Measurements from ENCODE around the gene INPP5B.
"Not testable (repeated sequence)": the region's sequence is repeated elsewhere in the genome, so short reads cannot be mapped to it uniquely, and the experiment has no call there.

Gene INPP5B

DNA sequence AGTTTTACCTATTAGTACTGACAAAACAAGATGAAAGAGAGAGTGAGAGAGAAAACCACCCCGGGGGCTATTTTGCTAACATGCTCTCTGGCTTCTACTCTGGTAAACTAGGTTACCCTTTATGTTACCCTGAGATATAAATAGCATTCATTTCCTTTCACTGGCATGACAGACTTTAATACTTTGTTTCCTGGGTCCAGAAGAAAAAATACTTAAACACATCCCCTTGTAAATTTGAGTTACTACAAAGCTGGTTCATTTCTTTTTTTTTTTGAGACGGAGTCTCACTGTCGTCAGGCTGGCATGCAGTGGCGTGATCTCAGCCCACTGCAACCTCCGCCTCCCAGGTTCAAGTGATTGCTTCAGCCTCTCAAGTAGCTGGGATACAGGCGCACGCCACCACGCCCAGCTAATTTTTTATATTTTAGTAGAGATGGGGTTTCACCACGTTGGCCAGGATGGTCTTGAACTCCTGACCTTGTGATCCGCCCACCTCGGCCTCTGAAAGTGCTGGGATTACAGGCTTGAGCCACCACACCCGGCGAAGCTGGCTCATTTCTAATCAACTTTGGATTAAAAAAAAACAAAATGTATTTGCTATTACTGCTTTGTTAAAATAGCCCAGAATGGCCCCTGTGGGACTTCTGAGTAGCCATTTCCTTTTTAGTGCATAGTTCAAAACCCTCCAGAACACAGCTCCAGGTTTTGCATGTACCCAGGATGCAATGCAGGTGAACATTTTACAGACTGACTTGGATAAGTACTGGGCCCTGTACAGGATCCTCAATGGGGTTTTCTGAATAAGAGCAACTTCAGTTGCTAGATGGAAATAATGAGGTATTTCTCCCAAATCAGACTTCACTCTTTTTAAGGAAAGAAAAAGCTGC is 20.6 kb downstream of the INPP5B start:
- Histone ChIP-seq H3K4me3 (ENCODE audit: low read depth, low read length) (no peak overlapping the region), H3K4me1 (ENCODE audit: control insufficient read depth, insufficient read depth, low read length) (peaks cover 8% of the 10 kb centered on the region), H3K27me3 (ENCODE audit: control insufficient read depth, insufficient read depth, low read length) (no peaks in the 10 kb centered on the region), H3K9ac (ENCODE audit: low read depth, low read length) (peak overlapping the region; percentile 50), H3K36me3 (ENCODE audit: control insufficient read depth, insufficient read depth, low read length) (no peaks in the 10 kb centered on the region), H3K9me3 (ENCODE audit: control insufficient read depth, insufficient read depth, low read length) (no peaks in the 10 kb centered on the region)

DNA sequence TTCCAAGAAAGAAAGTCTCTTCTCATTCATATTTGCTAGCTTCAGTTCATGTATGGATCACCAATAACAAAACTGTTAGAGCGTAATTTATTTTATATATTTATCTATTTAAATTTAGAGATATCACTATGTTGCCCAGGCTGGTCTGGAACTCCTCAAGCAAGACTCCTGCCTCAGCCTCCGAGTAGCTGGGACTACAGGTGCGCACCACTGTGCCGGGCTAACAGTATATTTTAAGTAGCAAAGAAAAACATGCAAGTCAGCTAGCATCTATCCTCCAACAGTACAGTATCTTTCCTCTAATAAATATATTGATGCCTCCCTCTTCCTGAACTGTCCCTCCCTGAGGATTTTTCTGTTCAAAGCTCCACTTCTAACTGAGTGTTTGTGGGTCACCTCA is 21.5 kb downstream of the INPP5B start:
- H3K27me3 ChIP-seq (ENCODE audit: control insufficient read depth, insufficient read depth, low read length): no peaks in the 10 kb centered on the region
- peaks cover under 1% of the 10 kb centered on the region for H3K4me1 ChIP-seq (ENCODE audit: control insufficient read depth, insufficient read depth, low read length)
- H3K36me3 ChIP-seq (ENCODE audit: control insufficient read depth, insufficient read depth, low read length): no peaks in the 10 kb centered on the region
- no peak overlapping the region for H3K4me3 ChIP-seq (ENCODE audit: low read depth, low read length)
- H3K9me3 ChIP-seq (ENCODE audit: control insufficient read depth, insufficient read depth, low read length): no peaks in the 10 kb centered on the region
- H3K9ac ChIP-seq (ENCODE audit: low read depth, low read length): no peak overlapping the region

DNA sequence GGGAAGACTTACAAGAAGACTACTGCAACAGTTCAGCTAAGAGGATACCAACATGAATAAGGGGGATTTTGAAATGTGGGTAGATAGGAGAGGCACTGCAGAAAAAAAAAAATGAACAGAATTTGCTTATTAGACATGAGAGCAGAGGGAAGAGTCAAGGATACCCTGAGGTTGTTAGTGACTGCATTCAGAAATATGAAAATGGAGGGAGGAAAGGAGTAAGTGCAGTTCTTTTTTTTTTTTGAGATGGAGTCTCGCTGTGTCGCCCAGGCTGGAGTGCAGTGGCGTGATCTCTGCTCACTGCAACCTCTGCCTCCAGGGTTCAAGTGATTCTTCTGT is 23.3 kb downstream of the INPP5B start:
- Histone ChIP-seq H3K27me3 (ENCODE audit: control insufficient read depth, insufficient read depth, low read length) (no peaks in the 10 kb centered on the region), H3K36me3 (ENCODE audit: control insufficient read depth, insufficient read depth, low read length) (no peaks in the 10 kb centered on the region), H3K4me1 (ENCODE audit: control insufficient read depth, insufficient read depth, low read length) (no peaks in the 10 kb centered on the region), H3K9ac (ENCODE audit: low read depth, low read length) (no peak overlapping the region), H3K4me3 (ENCODE audit: low read depth, low read length) (no peak overlapping the region), H3K9me3 (ENCODE audit: control insufficient read depth, insufficient read depth, low read length) (no peaks in the 10 kb centered on the region)

DNA sequence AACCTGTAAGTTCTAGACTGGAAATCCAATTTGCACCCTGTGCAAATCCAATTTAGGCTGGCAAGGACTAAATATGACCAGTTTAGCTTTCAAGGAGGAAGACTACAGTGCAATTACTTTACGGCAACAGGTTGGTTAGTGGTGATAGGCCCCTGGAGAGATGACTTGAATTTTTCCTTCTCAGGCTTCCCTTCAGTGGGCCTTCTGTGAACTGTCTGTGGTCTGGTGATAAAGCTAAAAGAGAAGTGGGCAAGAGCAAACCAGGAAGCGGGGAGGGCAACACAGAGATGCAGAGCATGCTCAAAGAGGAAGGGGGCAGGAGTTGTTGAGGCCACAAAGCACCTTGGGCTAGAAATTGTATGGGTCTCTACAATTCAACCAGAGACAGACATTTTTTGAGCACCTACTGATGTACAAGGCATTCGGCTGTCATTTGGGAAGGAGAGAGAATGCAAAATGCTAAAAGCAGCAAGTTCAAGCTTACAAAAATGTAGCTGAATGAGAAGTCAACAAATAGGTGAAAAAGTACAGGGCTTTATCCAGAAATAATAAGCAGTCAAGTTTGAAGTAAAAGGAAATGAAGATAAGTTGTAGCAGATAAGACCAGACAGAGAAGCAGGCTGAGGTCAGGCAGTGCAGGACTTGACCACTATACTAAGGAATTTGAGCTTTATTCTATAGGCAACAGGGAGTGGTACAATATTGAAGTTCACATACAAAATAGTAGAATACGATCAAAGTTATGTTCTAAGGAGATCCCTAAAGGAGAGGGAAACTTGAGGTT is 23.9 kb downstream of the INPP5B start:
- H3K4me3 ChIP-seq (ENCODE audit: low read depth, low read length): no peak overlapping the region
- no peaks in the 10 kb centered on the region for H3K9me3 ChIP-seq (ENCODE audit: control insufficient read depth, insufficient read depth, low read length)
- no peaks in the 10 kb centered on the region for H3K27me3 ChIP-seq (ENCODE audit: control insufficient read depth, insufficient read depth, low read length)
- H3K9ac ChIP-seq (ENCODE audit: low read depth, low read length): no peak overlapping the region
- H3K36me3 ChIP-seq (ENCODE audit: control insufficient read depth, insufficient read depth, low read length): no peaks in the 10 kb centered on the region
- H3K4me1 ChIP-seq (ENCODE audit: control insufficient read depth, insufficient read depth, low read length): no peaks in the 10 kb centered on the region

DNA sequence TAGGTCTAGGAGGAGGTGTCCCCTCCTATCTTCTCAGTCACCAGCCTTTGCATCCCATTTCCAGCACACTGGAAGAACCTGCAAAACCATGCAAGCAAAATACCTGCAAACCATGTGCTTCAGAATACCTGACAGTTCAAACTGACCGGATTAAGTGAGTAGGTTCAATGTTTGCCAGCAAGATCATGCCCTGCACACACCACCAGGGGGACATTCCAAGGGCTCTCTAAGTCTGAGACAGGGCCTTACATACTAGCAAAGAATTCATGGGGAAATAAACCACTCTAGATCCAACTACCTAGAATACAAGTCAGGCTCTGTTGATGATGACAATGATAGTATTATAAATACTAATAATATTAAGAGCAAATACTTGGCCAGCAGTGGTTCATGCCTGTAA is 27.6 kb downstream of the INPP5B start:
- Histone ChIP-seq H3K4me1 (ENCODE audit: control insufficient read depth, insufficient read depth, low read length) (no peaks in the 10 kb centered on the region), H3K36me3 (ENCODE audit: control insufficient read depth, insufficient read depth, low read length) (no peaks in the 10 kb centered on the region), H3K9me3 (ENCODE audit: control insufficient read depth, insufficient read depth, low read length) (no peaks in the 10 kb centered on the region), H3K4me3 (ENCODE audit: low read depth, low read length) (no peak overlapping the region), H3K9ac (ENCODE audit: low read depth, low read length) (no peak overlapping the region), H3K27me3 (ENCODE audit: control insufficient read depth, insufficient read depth, low read length) (no peaks in the 10 kb centered on the region)

DNA sequence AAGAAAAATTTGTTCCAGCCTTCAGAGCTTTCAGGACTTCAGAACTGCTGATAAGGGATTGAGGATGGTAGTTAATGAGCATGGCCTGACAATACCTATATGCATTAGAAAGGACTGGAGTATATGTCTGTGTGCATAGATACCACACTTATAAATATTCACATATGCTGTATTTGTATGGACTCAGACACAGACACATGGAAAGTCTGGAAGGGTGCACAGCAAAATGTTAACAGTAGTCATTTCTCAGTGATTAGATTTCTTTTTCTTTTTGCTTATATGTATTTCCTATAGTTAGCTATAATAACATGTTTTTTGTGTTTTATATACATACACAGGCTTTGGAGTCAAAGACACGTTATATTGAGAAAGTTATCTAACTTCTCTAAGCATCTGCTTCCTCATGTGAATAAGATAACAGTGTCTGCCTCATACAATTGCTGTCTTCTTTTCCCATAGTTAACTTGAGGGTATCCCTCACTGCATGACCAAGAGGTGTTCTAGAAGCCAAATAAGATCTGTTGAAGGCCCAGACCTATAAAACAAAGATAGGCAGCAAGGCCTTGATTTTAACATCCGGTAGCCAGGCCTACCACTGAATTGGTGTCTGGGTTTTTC is 31.3 kb downstream of the INPP5B start:
- H3K27me3 ChIP-seq (ENCODE audit: control insufficient read depth, insufficient read depth, low read length): no peaks in the 10 kb centered on the region
- no peaks in the 10 kb centered on the region for H3K9me3 ChIP-seq (ENCODE audit: control insufficient read depth, insufficient read depth, low read length)
- no peak overlapping the region for H3K9ac ChIP-seq (ENCODE audit: low read depth, low read length)
- H3K4me1 ChIP-seq (ENCODE audit: control insufficient read depth, insufficient read depth, low read length): no peaks in the 10 kb centered on the region
- H3K36me3 ChIP-seq (ENCODE audit: control insufficient read depth, insufficient read depth, low read length): peaks cover 2% of the 10 kb centered on the region
- no peak overlapping the region for H3K4me3 ChIP-seq (ENCODE audit: low read depth, low read length)

DNA sequence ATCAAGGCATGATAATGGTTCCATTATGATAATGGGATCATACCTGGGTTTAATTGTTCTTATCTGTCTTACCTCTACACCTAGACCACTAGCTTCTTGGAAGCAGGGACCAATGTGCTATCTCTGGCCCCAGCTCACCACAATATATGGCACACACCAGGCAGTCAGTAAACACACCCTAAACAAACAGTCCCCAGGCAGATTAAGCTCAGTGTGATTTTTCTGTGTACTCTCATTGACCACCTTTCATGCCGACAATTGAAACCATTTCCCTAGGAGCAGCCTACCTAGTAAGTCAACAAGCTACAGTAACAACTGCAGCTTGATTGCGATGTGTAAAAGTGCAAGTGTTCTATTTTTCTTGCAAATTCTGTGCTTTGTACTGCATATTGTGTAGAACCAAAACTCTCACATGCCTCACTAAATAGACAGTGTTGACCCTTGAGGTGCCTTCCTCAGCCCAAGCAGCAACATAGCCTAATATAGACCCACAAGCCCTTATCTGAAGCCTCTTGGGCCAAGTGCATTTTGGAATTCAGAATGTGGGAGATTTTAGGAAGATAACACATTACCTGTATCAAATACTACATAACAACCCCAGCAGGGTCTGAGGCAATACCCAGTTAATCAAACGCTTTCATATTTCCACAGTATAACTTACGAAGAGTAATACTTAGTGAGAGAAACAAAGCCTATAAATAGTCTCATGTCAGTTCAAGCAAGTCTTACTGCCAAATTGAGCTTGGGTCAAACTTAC is 32.0 kb downstream of the INPP5B start:
- no peaks in the 10 kb centered on the region for H3K27me3 ChIP-seq (ENCODE audit: control insufficient read depth, insufficient read depth, low read length)
- peaks cover 2% of the 10 kb centered on the region for H3K36me3 ChIP-seq (ENCODE audit: control insufficient read depth, insufficient read depth, low read length)
- H3K4me3 ChIP-seq (ENCODE audit: low read depth, low read length): no peak overlapping the region

DNA sequence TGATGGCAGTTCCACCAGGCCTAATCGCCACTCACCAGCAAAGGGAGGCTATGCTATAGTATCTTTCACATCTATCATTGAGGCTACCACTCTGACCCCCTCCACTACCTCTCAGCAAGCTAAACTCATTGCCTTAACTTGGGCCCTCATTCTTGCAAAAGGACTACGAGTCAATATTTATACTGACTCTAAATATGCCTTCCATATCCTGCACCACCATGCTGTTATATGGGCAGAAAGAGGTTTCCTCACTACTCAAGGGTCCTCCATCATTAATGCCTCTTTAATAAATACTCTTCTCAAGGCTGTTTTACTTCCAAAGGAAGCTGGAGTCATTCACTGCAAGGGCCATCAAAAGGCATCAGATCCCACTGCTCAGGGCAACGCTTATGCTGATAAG is 35.4 kb downstream of the INPP5B start:
- H3K27me3 ChIP-seq (ENCODE audit: control insufficient read depth, insufficient read depth, low read length); H3K9me3 ChIP-seq (ENCODE audit: control insufficient read depth, insufficient read depth, low read length); H3K9ac ChIP-seq (ENCODE audit: low read depth, low read length); H3K4me3 ChIP-seq (ENCODE audit: low read depth, low read length); H3K4me1 ChIP-seq (ENCODE audit: control insufficient read depth, insufficient read depth, low read length); H3K36me3 ChIP-seq (ENCODE audit: control insufficient read depth, insufficient read depth, low read length): not testable (repeated sequence)

More for the DNA sequence above, 32.0 kb downstream of the INPP5B start:
- no peak overlapping the region for H3K9ac ChIP-seq (ENCODE audit: low read depth, low read length)
- no peaks in the 10 kb centered on the region for H3K9me3 ChIP-seq (ENCODE audit: control insufficient read depth, insufficient read depth, low read length)
- no peaks in the 10 kb centered on the region for H3K4me1 ChIP-seq (ENCODE audit: control insufficient read depth, insufficient read depth, low read length)

DNA sequence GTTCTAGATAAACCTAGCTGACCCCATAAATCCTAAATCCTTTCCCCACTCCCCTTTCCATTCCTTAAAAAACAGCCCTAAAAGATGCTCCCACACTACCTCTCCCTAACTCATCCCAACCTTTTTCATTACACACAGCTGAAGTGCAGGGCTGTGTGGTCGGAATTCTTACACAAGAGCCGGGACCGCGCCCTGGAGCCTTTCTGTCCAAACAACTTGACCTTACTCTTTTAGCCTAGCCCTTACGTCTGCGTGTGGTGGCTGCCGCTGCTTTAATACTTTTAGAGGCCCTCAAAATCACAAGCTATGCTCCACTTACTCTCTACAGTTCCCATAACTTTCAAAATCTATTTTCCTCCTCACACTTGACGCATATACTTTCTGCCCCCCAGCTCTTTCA is 36.0 kb downstream of the INPP5B start:
- H3K27me3 ChIP-seq (ENCODE audit: control insufficient read depth, insufficient read depth, low read length); H3K9ac ChIP-seq (ENCODE audit: low read depth, low read length); H3K9me3 ChIP-seq (ENCODE audit: control insufficient read depth, insufficient read depth, low read length); H3K36me3 ChIP-seq (ENCODE audit: control insufficient read depth, insufficient read depth, low read length); H3K4me3 ChIP-seq (ENCODE audit: low read depth, low read length); H3K4me1 ChIP-seq (ENCODE audit: control insufficient read depth, insufficient read depth, low read length): not testable (repeated sequence)

DNA sequence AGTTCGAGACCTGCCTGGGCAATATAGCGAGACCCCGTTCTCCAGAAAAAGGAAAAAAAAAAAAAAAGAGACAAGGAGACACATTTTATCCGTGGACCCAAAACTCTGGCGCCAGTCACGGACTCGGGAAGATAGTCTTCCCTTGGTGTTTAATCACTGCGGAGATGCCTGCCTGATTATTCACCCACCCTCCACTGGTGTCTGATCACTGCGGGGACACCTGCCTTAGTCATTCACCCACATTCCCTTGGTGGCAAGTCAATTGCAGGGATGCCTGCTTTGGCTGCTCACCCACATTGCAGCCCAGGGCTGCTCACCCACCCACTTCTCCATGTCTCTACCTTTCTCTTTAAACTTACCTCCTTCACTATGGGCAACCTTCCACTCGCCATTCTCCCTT is 38.3 kb downstream of the INPP5B start:
- H3K4me3 ChIP-seq (ENCODE audit: low read depth, low read length); H3K36me3 ChIP-seq (ENCODE audit: control insufficient read depth, insufficient read depth, low read length); H3K4me1 ChIP-seq (ENCODE audit: control insufficient read depth, insufficient read depth, low read length); H3K27me3 ChIP-seq (ENCODE audit: control insufficient read depth, insufficient read depth, low read length); H3K9ac ChIP-seq (ENCODE audit: low read depth, low read length); H3K9me3 ChIP-seq (ENCODE audit: control insufficient read depth, insufficient read depth, low read length): not testable (repeated sequence)

DNA sequence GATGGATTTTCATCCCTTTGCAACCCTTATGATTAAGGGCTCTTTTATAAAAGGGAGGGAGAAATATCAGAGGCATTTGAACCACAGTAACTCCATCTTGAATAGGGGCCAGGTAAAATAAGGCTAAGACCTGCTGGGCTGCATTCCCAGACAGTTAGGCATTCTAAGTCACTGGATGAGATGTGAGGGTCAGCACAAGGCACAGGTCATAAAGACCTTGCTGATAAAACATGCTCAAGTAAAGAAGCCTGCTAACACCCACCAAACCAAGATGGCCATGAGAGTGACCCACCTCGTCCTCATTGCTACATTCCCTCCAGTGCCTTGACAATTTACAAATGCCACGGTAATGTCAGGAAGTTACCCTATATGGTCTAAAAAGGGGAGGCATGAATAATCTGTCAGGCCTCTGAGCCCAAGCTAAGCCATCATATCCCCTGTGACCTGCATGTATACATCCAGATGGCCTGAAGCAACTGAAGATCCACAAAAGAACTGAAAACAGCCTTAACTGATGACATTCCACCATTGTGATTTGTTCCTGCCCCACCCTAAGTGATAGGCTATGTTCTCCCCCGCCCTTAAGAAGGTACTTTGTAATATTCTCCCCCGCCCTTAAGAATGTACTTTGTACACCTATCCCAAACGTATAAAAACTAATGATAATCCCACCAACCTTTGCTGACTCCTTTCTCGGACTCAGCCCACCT is 39.3 kb downstream of the INPP5B start:
- H3K27me3 ChIP-seq (ENCODE audit: control insufficient read depth, insufficient read depth, low read length); H3K9ac ChIP-seq (ENCODE audit: low read depth, low read length); H3K4me3 ChIP-seq (ENCODE audit: low read depth, low read length); H3K9me3 ChIP-seq (ENCODE audit: control insufficient read depth, insufficient read depth, low read length); H3K4me1 ChIP-seq (ENCODE audit: control insufficient read depth, insufficient read depth, low read length); H3K36me3 ChIP-seq (ENCODE audit: control insufficient read depth, insufficient read depth, low read length): not testable (repeated sequence)
